K562 (cell line): ENCODE results near the gene ARHGEF4. TPM values are rescaled to one million over a fixed set of nuclear protein-coding genes. Genes with fewer than 3 reads are reported as not detected.

Source experiments
- CHD1 ChIP-seq: fragments of 200-600 bp; sonication (generic); IDR thresholded peaks from one replicate; pipeline ENCODE4 v1.6.1; 2012; ENCODE audit warnings: mild to moderate bottlenecking, moderate library complexity, low read length, inconsistent platforms
- IFI16 ChIP-seq: fragments of 250-450 bp; sonication (Bioruptor Pico); IDR thresholded peaks from 2 replicates; pipeline ENCODE4 v2.1.2; 2022; ENCODE audit warnings: mild to moderate bottlenecking, inconsistent platforms
- KLF13 ChIP-seq: fragments of 450-650 bp; IDR thresholded peaks from 2 replicates; pipeline ENCODE4 v1.6.1; 2016; ENCODE audit warnings: missing genetic modification characterization, low read depth, mild to moderate bottlenecking, missing compliant biosample characterization, moderate library complexity, borderline replicate concordance
- PBX2 ChIP-seq, 2 experiments: IDR thresholded peaks in 1 of 2; conservative IDR thresholded peaks in 1 of 2; 2 replicates each; pipeline ENCODE4 v1.6.1; 2016; ENCODE audit warnings: low read depth in 2 of 2, mild to moderate bottlenecking in 1 of 2, missing compliant biosample characterization in 1 of 2, missing genetic modification characterization in 1 of 2, moderate library complexity in 1 of 2
- POLR2H ChIP-seq: IDR thresholded peaks from 2 replicates; pipeline ENCODE4 v1.6.1; 2016; ENCODE audit warnings: missing genetic modification characterization, low read depth, mild to moderate bottlenecking, control low read depth, missing compliant biosample characterization, moderate library complexity
- RBM34 ChIP-seq: fragments of 200-400 bp; formaldehyde crosslinking; IDR thresholded peaks from 2 replicates; pipeline ENCODE4 v1.6.1; 2018; ENCODE audit warnings: low read length, borderline replicate concordance; ENCODE audit not compliant: insufficient read depth
- TAF9B ChIP-seq: fragments of 450-650 bp; IDR thresholded peaks from 2 replicates; pipeline ENCODE4 v1.6.1; 2018; ENCODE audit warnings: mild to moderate bottlenecking; ENCODE audit not compliant: partially characterized antibody
- ZNF140 ChIP-seq: fragments of 250-450 bp; sonication (Bioruptor Pico); IDR thresholded peaks from 2 replicates; pipeline ENCODE4 v1.8.0; 2021; ENCODE audit warnings: moderate library complexity, mild to moderate bottlenecking, inconsistent platforms
- ZNF644 ChIP-seq: fragments of 200-800 bp; sonication (Bioruptor generic); IDR thresholded peaks from 2 replicates; pipeline ENCODE4 v1.6.1; 2016; ENCODE audit warnings: low read depth, missing genetic modification characterization, missing compliant biosample characterization
- ZNF778 ChIP-seq: fragments of 450-650 bp; formaldehyde crosslinking; IDR thresholded peaks from 2 replicates; pipeline ENCODE4 v1.4.0; 2020; ENCODE audit warnings: mild to moderate bottlenecking, moderate library complexity
- polyA plus RNA-seq, 8 experiments: library from polyadenylated mRNA; depleted of rRNA in 4 of 8; stranded (reverse) in 5 of 8; unstranded in 3 of 8; fragments of >200 nt; fragmentation: Nextera tagmentation in 2 of 8; fragmentation: Illumina TruSeq in 1 of 8; extraction: Ambion mirVana in 2 of 8; extraction: Trizol in 1 of 8; gene quantifications; 2 replicates each; pipeline versions ENCODE4 v1.2.1 to v1.2.3, GENCODE V29; 2011 to 2014; ENCODE audit warnings: inconsistent platforms in 1 of 8, missing spikeins in 1 of 8
- total RNA-seq, 7 experiments: library from RNA; depleted of rRNA in 6 of 7; stranded (reverse); fragments of >200 nt in 6 of 7; fragmentation: Illumina TruSeq in 2 of 7; extraction: Trizol in 2 of 7; gene quantifications; 2 replicates each; pipeline versions ENCODE4 v1.2.1 to v1.2.3, GENCODE V29; 2011 to 2021; ENCODE audit warnings: low replicate concordance in 1 of 7

ARHGEF4 gene
- total and polyA plus RNA-seq, 9 of the 15 experiments (the other 6 are each of a cell fraction or from before 2014, with no cell fraction given): not detected

GRCh38 chr2:131038258-131039100 lies 201.8 kb downstream of the ARHGEF4 start (continued):
- TF ChIP-seq PBX2 (CRISPR knock-in tag; IDR thresholded peaks at IDR 0.05; ENCODE audit: low read depth): no peak
- TF ChIP-seq PBX2 (tag; conservative IDR thresholded peaks at IDR 0.05; ENCODE audit: low read depth): no peak
- TF ChIP-seq ZNF140 (CRISPR knock-in tag): no peak
- no peak for TF ChIP-seq ZNF644 (tag)
- no peak for TF ChIP-seq POLR2H (tag)
- TF ChIP-seq CHD1: no peak
- no peak for TF ChIP-seq RBM34
- TF ChIP-seq ZNF778 (CRISPR knock-in tag): no peak
- no peak for TF ChIP-seq KLF13 (tag)
- no peak for TF ChIP-seq TAF9B
- no peak for TF ChIP-seq IFI16 (CRISPR knock-in tag)
